Measurements from ENCODE around the gene DPY19L1.

The DPY19L1 gene

GRCh38 chr7:35036361-35037171, 719 bp downstream of the DPY19L1 start:
- H3K4me1 ChIP-seq (ENCODE audit: control insufficient read depth in 1 of 2, insufficient read depth in 1 of 2, low read depth in 1 of 2, low read length in 1 of 2): peaks cover 7 to 9% of the 10 kb centered on the region in 2 experiments
- H3K36me3 ChIP-seq: no peaks in the 10 kb centered on the region
- peaks cover 32% of the 10 kb centered on the region for H3K27me3 ChIP-seq
- no peak for TF ChIP-seq CTCF (IDR thresholded peaks at IDR 0.05)
- H3K27ac ChIP-seq: peak overlapping the region; percentile 56
- H3K9me3 ChIP-seq: no peaks in the 10 kb centered on the region
- peak overlapping the region; percentile 63 to 73 for H3K4me3 ChIP-seq (ENCODE audit: low read depth in 1 of 2, low read length in 1 of 2)

GRCh38 chr7:35035511-35035961, 1.7 kb downstream of the DPY19L1 start:
- Histone ChIP-seq H3K36me3 (no peaks in the 10 kb centered on the region), H3K27me3 (peaks cover 23% of the 10 kb centered on the region), H3K9me3 (no peaks in the 10 kb centered on the region), H3K4me3 (ENCODE audit: low read depth in 1 of 2, low read length in 1 of 2) (no peak overlapping the region), H3K27ac (no peak overlapping the region), H3K4me1 (ENCODE audit: control insufficient read depth in 1 of 2, insufficient read depth in 1 of 2, low read depth in 1 of 2, low read length in 1 of 2) (peaks cover 7 to 9% of the 10 kb centered on the region in 2 experiments)
- no peak for TF ChIP-seq CTCF (IDR thresholded peaks at IDR 0.05)

- Histone ChIP-seq H3K27me3 (no peaks in the 10 kb centered on the region), H3K36me3 (no peaks in the 10 kb centered on the region), H3K9me3 (no peaks in the 10 kb centered on the region), H3K4me1 (ENCODE audit: control insufficient read depth in 1 of 2, insufficient read depth in 1 of 2, low read depth in 1 of 2, low read length in 1 of 2) (peaks cover 6 to 7% of the 10 kb centered on the region in 2 experiments), H3K4me3 (ENCODE audit: low read depth in 1 of 2, low read length in 1 of 2) (no peak overlapping the region), H3K27ac (no peak overlapping the region)
- no peak for TF ChIP-seq CTCF (IDR thresholded peaks at IDR 0.05)
These were observed 5.1 kb downstream of the DPY19L1 start for GRCh38 chr7:35032166-35032565.

- Histone ChIP-seq H3K9me3 (no peaks in the 10 kb centered on the region), H3K27me3 (no peaks in the 10 kb centered on the region), H3K4me1 (ENCODE audit: control insufficient read depth in 1 of 2, insufficient read depth in 1 of 2, low read depth in 1 of 2, low read length in 1 of 2) (no peaks in the 10 kb centered on the region), H3K36me3 (no peaks in the 10 kb centered on the region), H3K27ac (no peak overlapping the region), H3K4me3 (ENCODE audit: low read depth in 1 of 2, low read length in 1 of 2) (no peak overlapping the region)
- TF ChIP-seq CTCF (IDR thresholded peaks at IDR 0.05): no peak
These were observed 6.4 kb downstream of the DPY19L1 start for GRCh38 chr7:35030848-35031247.

- no peak for TF ChIP-seq CTCF (IDR thresholded peaks at IDR 0.05)
These were observed 8.0 kb downstream of the DPY19L1 start for GRCh38 chr7:35029311-35029710.

More at GRCh38 chr7:35029311-35029710, 8.0 kb downstream of the DPY19L1 start:
- H3K27me3 ChIP-seq: no peaks in the 10 kb centered on the region
- no peak overlapping the region for H3K27ac ChIP-seq
- no peaks in the 10 kb centered on the region for H3K36me3 ChIP-seq
- no peak overlapping the region for H3K4me3 ChIP-seq (ENCODE audit: low read depth in 1 of 2, low read length in 1 of 2)
- H3K9me3 ChIP-seq: no peaks in the 10 kb centered on the region
- no peaks in the 10 kb centered on the region for H3K4me1 ChIP-seq (ENCODE audit: control insufficient read depth in 1 of 2, insufficient read depth in 1 of 2, low read depth in 1 of 2, low read length in 1 of 2)
